ENCODE measurements around the gene NCKAP1. TPM values are rescaled to one million over a fixed set of nuclear protein-coding genes. Genes with fewer than 3 reads are reported as not detected.
"Not testable (repeated sequence)": the region's sequence is repeated elsewhere in the genome, so short reads cannot be mapped to it uniquely, and the experiment has no call there.

The NCKAP1 gene
- polyA plus RNA-seq, 2 of the 4 experiments (the other 2 are of a cell fraction): 98.8 to 201 TPM

DNA sequence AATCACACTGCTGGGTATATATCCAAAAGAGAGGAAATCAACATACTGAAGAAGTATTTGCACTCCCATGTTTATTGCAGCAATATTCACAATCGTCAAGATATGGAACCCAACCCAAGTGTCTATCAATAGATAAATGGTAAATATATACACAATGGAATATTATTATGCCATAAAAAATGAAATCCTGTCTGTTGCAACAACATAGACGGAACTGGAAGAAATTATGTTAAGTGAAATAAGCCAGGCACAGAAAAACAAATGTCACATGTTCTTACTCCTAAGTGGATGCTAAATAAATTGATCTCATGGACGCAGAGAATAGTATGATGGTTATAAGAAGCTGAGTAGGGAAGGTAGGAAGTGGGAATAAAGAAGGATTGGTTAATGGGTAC, 65.7 kb downstream of the NCKAP1 start (continued):
- TF ChIP-seq PHF8 (IDR thresholded peaks at IDR 0.05; ENCODE audit: borderline replicate concordance, low read depth): no peak
- no peak for TF ChIP-seq EHF (CRISPR knock-in tag; IDR thresholded peaks at IDR 0.05)
- TF ChIP-seq BHLHE40 (IDR thresholded peaks at IDR 0.05; ENCODE audit: low read depth, low read length): no peak
- TF ChIP-seq HOXA7 (CRISPR knock-in tag; IDR thresholded peaks at IDR 0.05): no peak
- TF ChIP-seq POLR2A (IDR thresholded peaks at IDR 0.05; ENCODE audit: low read length): no peak

GRCh38 chr2:182971820-182972547, 66.3 kb downstream of the NCKAP1 start:
- Histone ChIP-seq H3K9me3 (peaks cover 6% of the 10 kb centered on the region; the same call in 1 of the 3 replicates), H3K27ac (no peak overlapping the region), H3K4me3 (no peak overlapping the region), H3K4me1 (no peaks in the 10 kb centered on the region), H3K4me2 (no peak overlapping the region)
- CTCF ChIA-PET: interaction anchor here (0.6 to 0.7 kb wide), 3 partner anchors 12 to 247 kb away, joined by 3 to 4 read pairs (median 3); no protein-coding TSS in a partner anchor
- WGBS (ENCODE audit: missing lambda C conversion rate): 93% methylated on average over 3 of the region's 3 CpGs
- ATAC-seq: no peak
- DNase-seq (ENCODE audit: low read depth in 1 of 2, low spot score in 1 of 2): no peak
- FAIRE-seq: no peak
- POLR2A ChIA-PET: no interaction called here
- no peak for TF ChIP-seq NPAS2 (CRISPR knock-in tag; IDR thresholded peaks at IDR 0.05; ENCODE audit: borderline replicate concordance)
- TF ChIP-seq JUN (IDR thresholded peaks at IDR 0.05): no peak
- no peak for TF ChIP-seq SMC3 (IDR thresholded peaks at IDR 0.05)
- no peak for TF ChIP-seq E2F6 (IDR thresholded peaks at IDR 0.05; ENCODE audit: borderline replicate concordance, low read depth)
- TF ChIP-seq BCL3 (IDR thresholded peaks at IDR 0.05): no peak
- no peak for TF ChIP-seq PHF8 (IDR thresholded peaks at IDR 0.05; ENCODE audit: borderline replicate concordance, low read depth)

- 83% methylated on average over 1 of the region's 1 CpG for WGBS (ENCODE audit: missing lambda C conversion rate)
- POLR2A ChIA-PET: no interaction called here
- H3K4me1 ChIP-seq: no peaks in the 10 kb centered on the region
- DNase-seq (ENCODE audit: low read depth in 1 of 2, low spot score in 1 of 2): no peak
- H3K27ac ChIP-seq: no peak overlapping the region
- ATAC-seq: no peak
- CTCF ChIA-PET: interaction anchor here (1.1 kb wide), 1 partner anchor 9 kb away, joined by 3 read pairs; no protein-coding TSS in a partner anchor
- H3K9me3 ChIP-seq: peaks cover 6% of the 10 kb centered on the region; the same call in 1 of the 3 replicates
- H3K4me2 ChIP-seq: no peak overlapping the region
- H3K4me3 ChIP-seq: no peak overlapping the region
- no peak for TF ChIP-seq EHMT2 (IDR thresholded peaks at IDR 0.05; ENCODE audit: low read depth)
- TF ChIP-seq RNF2 (IDR thresholded peaks at IDR 0.05; ENCODE audit: borderline replicate concordance, low read depth): no peak
- no peak for TF ChIP-seq ATOH8 (CRISPR knock-in tag; IDR thresholded peaks at IDR 0.05; ENCODE audit: low read depth)
- no peak for FAIRE-seq
Observed at GRCh38 chr2:182970486-182970885, 67.8 kb downstream of the NCKAP1 start.

DNA sequence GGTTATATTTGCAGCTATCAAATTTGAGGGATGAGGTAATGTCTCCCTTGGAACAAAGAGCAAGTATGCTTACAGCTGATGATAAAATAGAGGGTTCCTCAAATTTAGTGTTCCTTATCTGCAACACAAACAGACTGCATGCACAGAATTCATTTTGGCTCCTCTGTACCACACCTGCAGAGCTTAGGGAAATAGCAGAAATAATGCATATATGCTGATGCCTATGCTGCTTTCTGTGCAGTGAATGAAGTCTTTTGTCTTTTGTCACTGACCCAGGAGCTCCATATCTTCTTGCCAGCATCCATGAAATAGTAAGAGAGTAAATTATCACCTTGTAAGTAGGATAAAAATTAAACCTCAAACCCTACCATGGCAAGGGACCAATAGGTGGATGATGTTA, 69.8 kb downstream of the NCKAP1 start:
- ATAC-seq: no peak
- FAIRE-seq: no peak
- POLR2A ChIA-PET: interaction anchor here (0.6 kb wide), 1 partner anchor 64 kb away, joined by 3 read pairs; no protein-coding TSS in a partner anchor
- CTCF ChIA-PET: no interaction called here
- Histone ChIP-seq H3K4me3 (no peak overlapping the region), H3K4me1 (no peaks in the 10 kb centered on the region), H3K4me2 (no peak overlapping the region), H3K27ac (no peak overlapping the region), H3K9me3 (peaks cover 6% of the 10 kb centered on the region; the same call in 1 of the 3 replicates)
- no peak for DNase-seq (ENCODE audit: low read depth in 1 of 2, low spot score in 1 of 2)
- TF ChIP-seq FOXS1 (CRISPR knock-in tag; IDR thresholded peaks at IDR 0.05) (no peak), ZSCAN20 (CRISPR knock-in tag; IDR thresholded peaks at IDR 0.05) (no peak), BHLHE40 (IDR thresholded peaks at IDR 0.05; ENCODE audit: low read depth, low read length) (no peak), GATA3 (IDR thresholded peaks at IDR 0.05; ENCODE audit: borderline replicate concordance) (no peak), RCOR1 (IDR thresholded peaks at IDR 0.05; ENCODE audit: low read depth, low read length) (no peak), MYC (IDR thresholded peaks at IDR 0.05; ENCODE audit: borderline replicate concordance, low read length) (no peak), TP53 (CRISPR knock-in tag; IDR thresholded peaks at IDR 0.05) (no peak), PBX3 (IDR thresholded peaks at IDR 0.05) (no peak), EHF (CRISPR knock-in tag; IDR thresholded peaks at IDR 0.05) (no peak), HEYL (CRISPR knock-in tag; IDR thresholded peaks at IDR 0.05) (no peak)

GRCh38 chr2:182966356-182966755, 71.9 kb downstream of the NCKAP1 start:
- H3K27ac ChIP-seq; POLR2A ChIA-PET; DNase-seq (ENCODE audit: low read depth in 1 of 2, low spot score in 1 of 2); H3K4me1 ChIP-seq; H3K9me3 ChIP-seq; H3K4me3 ChIP-seq; H3K4me2 ChIP-seq; ATAC-seq; CTCF ChIA-PET; FAIRE-seq: not testable (repeated sequence)
- 93% methylated on average over 8 of the region's 8 CpGs for WGBS (ENCODE audit: missing lambda C conversion rate)
